Neural progenitor cell (in vitro differentiated cells): ENCODE data around the gene CDC16.

Experiments used
- CTCF ChIP-seq: fragments of 200-600 bp; sonication (generic); IDR thresholded peaks from 2 replicates; pipeline ENCODE4 v1.5.1; 2017; ENCODE audit warnings: antibody characterized with exemption, mild to moderate bottlenecking
- EZH2 ChIP-seq: fragments of 200-600 bp; sonication (generic); IDR thresholded peaks from 2 replicates; pipeline ENCODE4 v1.6.1; 2017; ENCODE audit warnings: antibody characterized with exemption, mild to moderate bottlenecking, moderate library complexity

- TF ChIP-seq CTCF (no peak), EZH2 (no peak)
Measured at GRCh38 chr13:114259974-114260373, 25.3 kb downstream of the CDC16 start.
